ENCODE measurements around the gene RFTN1. TPM values are rescaled to one million over a fixed set of nuclear protein-coding genes. Genes with fewer than 3 reads are reported as not detected.
A peak's percentile ranks its signal among the peaks of the same experiment; 100 is the strongest.

RFTN1 gene
- total RNA-seq, 4 donors from 2014 or later, result 113 to 137 (median 122) TPM

DNA sequence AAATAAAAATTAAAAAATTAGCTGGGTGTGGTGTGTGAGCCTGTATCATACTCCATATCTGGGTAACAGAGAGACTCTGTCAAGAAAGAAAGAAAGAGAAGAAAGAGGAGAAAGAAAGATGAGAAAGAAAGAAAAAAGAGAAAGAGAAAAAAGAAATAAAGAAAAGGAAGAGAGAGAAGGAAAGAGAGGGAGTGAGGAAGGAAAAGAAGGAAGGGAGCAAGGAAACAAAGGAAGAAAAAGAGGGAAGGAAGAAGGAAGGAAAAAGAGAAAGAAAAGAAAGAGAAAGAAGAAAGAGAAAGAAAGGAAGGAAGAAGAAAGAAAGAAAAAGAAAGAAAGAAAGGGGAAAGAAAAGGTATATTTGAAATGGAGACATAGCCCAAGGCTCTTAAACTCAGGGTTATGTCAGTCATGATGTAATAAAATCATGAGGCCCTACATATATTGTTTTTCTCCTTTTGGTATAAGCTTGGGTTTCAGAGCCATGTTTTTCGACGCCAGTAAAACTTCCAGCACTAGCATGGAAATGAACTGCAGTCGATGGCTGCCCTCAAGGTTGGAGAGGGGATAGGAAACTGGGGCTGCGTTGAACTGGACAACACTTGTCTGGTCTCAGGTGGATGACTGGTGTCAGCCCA lies 38.0 kb upstream of the RFTN1 start:
- Histone ChIP-seq H3K9me3 (no peaks in the 10 kb centered on the region), H3K27ac (no peak overlapping the region), H3K36me3 (no peaks in the 10 kb centered on the region), H3K4me1 (peaks cover 0 to 9% (median 3%) of the 10 kb centered on the region in 4 donors), H3K27me3 (no peaks in the 10 kb centered on the region), H3K4me3 (no peak overlapping the region)
- WGBS, 2 donors, result 73 to 83% methylated on average over 4 of the region's 4 CpGs
- no peak for TF ChIP-seq EP300 (IDR thresholded peaks at IDR 0.05)
- TF ChIP-seq, protein P1, sequence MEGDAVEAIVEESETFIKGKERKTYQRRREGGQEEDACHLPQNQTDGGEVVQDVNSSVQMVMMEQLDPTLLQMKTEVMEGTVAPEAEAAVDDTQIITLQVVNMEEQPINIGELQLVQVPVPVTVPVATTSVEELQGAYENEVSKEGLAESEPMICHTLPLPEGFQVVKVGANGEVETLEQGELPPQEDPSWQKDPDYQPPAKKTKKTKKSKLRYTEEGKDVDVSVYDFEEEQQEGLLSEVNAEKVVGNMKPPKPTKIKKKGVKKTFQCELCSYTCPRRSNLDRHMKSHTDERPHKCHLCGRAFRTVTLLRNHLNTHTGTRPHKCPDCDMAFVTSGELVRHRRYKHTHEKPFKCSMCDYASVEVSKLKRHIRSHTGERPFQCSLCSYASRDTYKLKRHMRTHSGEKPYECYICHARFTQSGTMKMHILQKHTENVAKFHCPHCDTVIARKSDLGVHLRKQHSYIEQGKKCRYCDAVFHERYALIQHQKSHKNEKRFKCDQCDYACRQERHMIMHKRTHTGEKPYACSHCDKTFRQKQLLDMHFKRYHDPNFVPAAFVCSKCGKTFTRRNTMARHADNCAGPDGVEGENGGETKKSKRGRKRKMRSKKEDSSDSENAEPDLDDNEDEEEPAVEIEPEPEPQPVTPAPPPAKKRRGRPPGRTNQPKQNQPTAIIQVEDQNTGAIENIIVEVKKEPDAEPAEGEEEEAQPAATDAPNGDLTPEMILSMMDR (IDR thresholded peaks at IDR 0.05), result no peak
- no peak for TF ChIP-seq POLR2A (IDR thresholded peaks at IDR 0.05)
- DNase-seq (ENCODE audit: low spot score in 2 of 2), result no peak

DNA sequence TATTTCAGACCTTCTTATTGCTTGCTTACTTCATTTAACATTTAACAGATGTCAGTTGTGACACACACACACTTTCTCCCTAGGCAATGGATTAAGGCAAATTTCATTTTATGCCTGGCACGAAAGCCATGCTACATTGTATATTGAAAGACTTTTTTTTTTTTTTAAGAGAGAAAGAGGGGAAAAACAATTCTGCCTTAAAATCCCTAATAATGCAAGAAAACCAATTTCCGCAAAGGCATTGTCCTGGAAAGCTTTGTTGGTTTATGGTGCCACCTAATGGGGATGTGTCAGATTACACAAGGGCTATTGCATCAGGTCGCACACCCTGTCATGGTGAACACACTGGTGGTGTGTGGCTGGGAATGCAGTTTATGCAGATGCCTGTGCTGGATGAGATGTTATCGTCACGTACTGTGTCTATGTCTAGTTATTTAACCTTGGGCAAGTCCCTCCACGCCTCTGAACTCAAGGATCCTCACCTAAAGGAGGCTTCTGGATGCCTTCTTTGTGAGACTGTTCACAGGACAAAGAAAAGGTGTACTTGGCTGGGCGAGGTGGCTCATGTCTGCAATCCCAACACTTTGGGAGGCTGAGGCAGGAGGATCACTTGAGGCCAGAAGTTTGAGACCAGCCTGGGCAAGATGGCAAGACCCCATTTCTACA lies 37.3 kb upstream of the RFTN1 start:
- 13% methylated on average over 7 of the region's 7 CpGs for WGBS, 2 donors
- Histone ChIP-seq H3K4me1 (peaks cover 0 to 9% (median 3%) of the 10 kb centered on the region in 4 donors), H3K27me3 (no peaks in the 10 kb centered on the region), H3K4me3 (peak overlapping the region in 1 of 4 donors; percentile 16), H3K36me3 (no peaks in the 10 kb centered on the region), H3K9me3 (no peaks in the 10 kb centered on the region), H3K27ac (no peak overlapping the region)
- TF ChIP-seq EP300 (IDR thresholded peaks at IDR 0.05), result peak in 1 of 2 donors; percentile 42
- no peak for TF ChIP-seq POLR2A (IDR thresholded peaks at IDR 0.05)
- TF ChIP-seq, protein P1 (IDR thresholded peaks at IDR 0.05), result peak; percentile 80 to 93 (median 88)
- DNase-seq (ENCODE audit: low spot score in 2 of 2), result peak; percentile 48 to 96

DNA sequence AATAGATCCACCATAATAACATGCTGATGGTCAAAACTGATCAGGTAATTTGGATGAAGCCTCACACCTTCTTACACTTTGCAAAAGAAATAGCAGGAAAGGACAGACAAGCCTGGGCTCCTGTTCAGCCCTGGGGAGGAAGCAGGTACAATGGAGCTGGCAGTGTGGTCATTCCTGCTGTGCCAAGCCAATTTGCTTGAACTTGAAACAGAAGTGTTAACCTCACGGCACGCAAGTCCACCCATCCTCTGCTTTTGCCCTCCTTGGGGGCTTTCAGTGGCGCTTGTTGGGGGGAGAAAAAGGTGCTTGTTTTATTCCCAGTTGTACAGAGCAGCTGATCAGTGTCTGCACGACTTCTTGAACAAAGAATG lies 36.8 kb upstream of the RFTN1 start:
- Histone ChIP-seq H3K36me3 (no peaks in the 10 kb centered on the region), H3K9me3 (no peaks in the 10 kb centered on the region), H3K4me1 (peaks cover 0 to 9% (median 3%) of the 10 kb centered on the region in 4 donors), H3K27me3 (no peaks in the 10 kb centered on the region), H3K27ac (no peak overlapping the region), H3K4me3 (peak overlapping the region in 1 of 4 donors; percentile 16)
- 22% methylated on average over 4 of the region's 4 CpGs for WGBS, 2 donors
- DNase-seq (ENCODE audit: low spot score in 2 of 2), result no peak
- TF ChIP-seq EP300 (IDR thresholded peaks at IDR 0.05) (no peak), POLR2A (IDR thresholded peaks at IDR 0.05) (no peak)
- TF ChIP-seq, protein P1 (IDR thresholded peaks at IDR 0.05), result no peak

DNA sequence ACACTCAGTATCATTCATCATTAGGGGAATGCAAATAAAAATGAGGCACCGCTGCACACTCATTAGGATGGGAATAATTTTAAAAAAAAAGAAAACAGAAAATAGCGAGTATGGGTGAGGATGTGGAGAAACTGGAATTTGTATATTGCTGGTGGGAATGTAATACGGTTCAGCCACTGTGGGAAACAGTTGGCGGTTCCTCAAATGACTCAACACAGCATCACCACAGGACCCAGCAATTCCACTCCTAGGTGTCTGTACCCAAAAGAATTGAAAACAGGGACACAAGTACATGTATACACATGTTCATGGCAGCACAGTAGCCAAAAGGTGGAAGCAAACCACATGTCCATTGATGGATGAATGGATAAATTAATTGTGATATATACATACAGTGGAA lies 35.2 kb upstream of the RFTN1 start:
- H3K27ac ChIP-seq, result no peak overlapping the region
- H3K4me1 ChIP-seq, result peaks cover 0 to 9% (median 3%) of the 10 kb centered on the region in 4 donors
- no peaks in the 10 kb centered on the region for H3K36me3 ChIP-seq
- DNase-seq (ENCODE audit: low spot score in 2 of 2), result no peak
- H3K9me3 ChIP-seq, result no peaks in the 10 kb centered on the region
- H3K27me3 ChIP-seq, result no peaks in the 10 kb centered on the region
- WGBS, 2 donors, result 81 to 82% methylated on average over 4 of the region's 4 CpGs
- TF ChIP-seq EP300 (IDR thresholded peaks at IDR 0.05) (no peak), POLR2A (IDR thresholded peaks at IDR 0.05) (no peak)
- TF ChIP-seq, protein P1 (IDR thresholded peaks at IDR 0.05), result no peak
- no peak overlapping the region for H3K4me3 ChIP-seq

Data from tibial nerve (tissue), 4 donors.